IMR-90 (cell line): ENCODE results near the gene PMCH. TPM values are rescaled to one million over a fixed set of nuclear protein-coding genes. Genes with fewer than 3 reads are reported as not detected.

ENCODE experiments used
- ATAC-seq: fragments of 200-7000 bp; cut with Tn5 transposase; 2 replicates; pipeline ENCODE4 v1.9.1; 2020; ENCODE audit warnings: low read depth, mild to moderate bottlenecking, moderate library complexity
- BruUV-seq: library from RNA; stranded (reverse); fragments of 400-500 nt; replicated peaks from 2 replicates; lab custom pipeline; 2021; lab: Mats Ljungman, UMichigan
- CTCF ChIA-PET: fragments of 300-600 bp; formaldehyde crosslinking; extraction: SDS; loops from one replicate; lab custom pipeline; 2021; ENCODE audit warnings: antibody characterized with exemption; lab: Yijun Ruan, JAX
- POLR2A ChIA-PET: fragments of 300-600 bp; sonication (Branson Sonifier 250); formaldehyde crosslinking; loops from one replicate; lab custom pipeline; 2022; ENCODE audit warnings: antibody characterized with exemption; ENCODE audit not compliant: unreplicated experiment; lab: Charles Lee
- DNase-seq: peaks from one replicate; pipeline ENCODE4 v3.0.0; 2013
- H2AFZ ChIP-seq: replicated peaks from 2 replicates; pipeline ENCODE3; 2013; ENCODE audit warnings: low read length, mild to moderate bottlenecking; ENCODE audit not compliant: poor library complexity
- H2AK5ac ChIP-seq: 2 replicates; pipeline ENCODE4 v1.6.1; 2013; ENCODE audit warnings: low read depth, low read length, inconsistent platforms
- H2AK9ac ChIP-seq: replicated peaks from 2 replicates; pipeline ENCODE3; 2013; ENCODE audit warnings: mild to moderate bottlenecking, low read depth, low read length, moderate library complexity; ENCODE audit not compliant: poor library complexity
- H2BK120ac ChIP-seq: 2 replicates; pipeline ENCODE4 v1.6.1; 2013; ENCODE audit warnings: low read depth, low read length, inconsistent platforms
- H2BK15ac ChIP-seq: 3 replicates; pipeline ENCODE4 v1.6.1; 2013; ENCODE audit warnings: low read depth, low read length, inconsistent platforms
- H2BK20ac ChIP-seq: 2 replicates; pipeline ENCODE4 v1.6.1; 2013; ENCODE audit warnings: low read depth, mild to moderate bottlenecking, inconsistent platforms, low read length, moderate library complexity
- H2BK5ac ChIP-seq: 2 replicates; pipeline ENCODE4 v1.6.1; 2013; ENCODE audit warnings: mild to moderate bottlenecking, low read depth, low read length, inconsistent platforms; ENCODE audit not compliant: poor library complexity, severe bottlenecking
- H3K14ac ChIP-seq: replicated peaks from 2 replicates; pipeline ENCODE4 v1.6.1; 2013; ENCODE audit warnings: low read depth, low read length, inconsistent platforms
- H3K18ac ChIP-seq: 2 replicates; pipeline ENCODE4 v1.6.1; 2013; ENCODE audit warnings: low read depth, low read length, control low read depth
- H3K23ac ChIP-seq: 2 replicates; pipeline ENCODE4 v1.6.1; 2013; ENCODE audit warnings: low read depth, low read length, inconsistent platforms
- H3K27ac ChIP-seq: 2 replicates; pipeline ENCODE4 v1.5.1; 2013; ENCODE audit warnings: mild to moderate bottlenecking, control low read depth, low read length; ENCODE audit not compliant: insufficient read depth
- H3K27me3 ChIP-seq: 2 replicates; pipeline ENCODE4 v1.6.1; 2013; ENCODE audit warnings: low read length; ENCODE audit not compliant: control insufficient read depth, insufficient read depth
- H3K36me3 ChIP-seq: 2 replicates; pipeline ENCODE4 v1.6.1; 2013; ENCODE audit warnings: low read length, mixed read lengths; ENCODE audit not compliant: control insufficient read depth, insufficient read depth
- H3K4ac ChIP-seq: 2 replicates; pipeline ENCODE4 v1.6.1; 2013; ENCODE audit warnings: low read depth, low read length, inconsistent platforms
- H3K4me1 ChIP-seq: 2 replicates; pipeline ENCODE4 v1.6.1; 2013; ENCODE audit warnings: low read length, mixed read lengths; ENCODE audit not compliant: control insufficient read depth, insufficient read depth
- H3K4me2 ChIP-seq: 2 replicates; pipeline ENCODE4 v1.6.1; 2013; ENCODE audit warnings: low read depth, mild to moderate bottlenecking, control low read depth, low read length, moderate library complexity
- H3K4me3 ChIP-seq: 2 replicates; pipeline ENCODE4 v1.5.1; 2013; ENCODE audit warnings: low read depth, mild to moderate bottlenecking, control low read depth, low read length, moderate library complexity; ENCODE audit not compliant: insufficient read depth
- H3K56ac ChIP-seq: 2 replicates; pipeline ENCODE4 v1.6.1; 2013; ENCODE audit warnings: low read length, inconsistent platforms; ENCODE audit not compliant: insufficient read depth; ENCODE audit errors: extremely low read depth
- H3K79me1 ChIP-seq, 2 experiments: 2 replicates each; pipeline ENCODE4 v1.6.1; 2013; ENCODE audit warnings: low read length in 2 of 2, inconsistent platforms in 1 of 2, low read depth in 1 of 2
- H3K9ac ChIP-seq: 2 replicates; pipeline ENCODE4 v1.6.1; 2013; ENCODE audit warnings: low read depth, low read length, control low read depth
- H3K9me1 ChIP-seq: 2 replicates; pipeline ENCODE4 v1.6.1; 2013; ENCODE audit warnings: low read length, inconsistent platforms; ENCODE audit not compliant: insufficient read depth
- H3K9me3 ChIP-seq: 2 replicates; pipeline ENCODE4 v1.6.1; 2013; ENCODE audit warnings: low read length; ENCODE audit not compliant: control insufficient read depth, insufficient read depth
- H4K20me1 ChIP-seq: 2 replicates; pipeline ENCODE4 v1.6.1; 2013; ENCODE audit warnings: low read length, inconsistent platforms; ENCODE audit not compliant: insufficient read depth
- H4K5ac ChIP-seq: 2 replicates; pipeline ENCODE4 v1.6.1; 2013; ENCODE audit warnings: mild to moderate bottlenecking, low read depth, low read length, control low read depth
- H4K8ac ChIP-seq, 2 experiments: 2 replicates each; pipeline ENCODE4 v1.6.1; 2013; ENCODE audit warnings: low read depth in 2 of 2, low read length in 2 of 2, control low read depth in 1 of 2, inconsistent platforms in 1 of 2
- H4K91ac ChIP-seq: 2 replicates; pipeline ENCODE4 v1.6.1; 2013; ENCODE audit warnings: low read depth, low read length, inconsistent platforms; ENCODE audit not compliant: insufficient read depth
- CEBPB ChIP-seq: IDR thresholded peaks from 2 replicates; pipeline ENCODE4 v1.6.1; 2012; ENCODE audit warnings: low read depth, low read length, improper control_type of control experiment
- FOS ChIP-seq: fragments of 150-350 bp; IDR thresholded peaks from 2 replicates; pipeline ENCODE4 v1.6.1; 2016; ENCODE audit warnings: low read depth, low read length
- MXI1 ChIP-seq: IDR thresholded peaks from 2 replicates; pipeline ENCODE4 v1.6.1; 2012; ENCODE audit warnings: low read depth, mild to moderate bottlenecking, low read length, moderate library complexity, borderline replicate concordance
- NFE2L2 ChIP-seq: fragments of 150-350 bp; IDR thresholded peaks from 2 replicates; pipeline ENCODE4 v1.6.1; 2016; ENCODE audit warnings: low read depth, mild to moderate bottlenecking, low read length
- POLR2A ChIP-seq: IDR thresholded peaks from 2 replicates; pipeline ENCODE4 v1.6.1; 2012; ENCODE audit warnings: mild to moderate bottlenecking, low read depth, low read length
- RCOR1 ChIP-seq: IDR thresholded peaks from 2 replicates; pipeline ENCODE4 v1.6.1; 2012; ENCODE audit warnings: mild to moderate bottlenecking, low read length, improper control_type of control experiment; ENCODE audit not compliant: insufficient replicate concordance
- RFX5 ChIP-seq: IDR thresholded peaks from 2 replicates; pipeline ENCODE4 v1.8.0; 2012; ENCODE audit warnings: low read depth, mild to moderate bottlenecking, low read length, moderate library complexity
- WGBS, 2 experiments: methylation state at CpG; one replicate each; pipeline versions ENCODE4 v1.1.5 to v1.1.7; 2013; ENCODE audit warnings: missing lambda C conversion rate in 2 of 2; ENCODE audit not compliant: insufficient read length in 1 of 2; ENCODE audit errors: extremely low coverage in 2 of 2; 5-methylcytosine and 5-hydroxymethylcytosine counted together
- dilution Hi-C: fragments of 300-500 bp; cut with HindIII; formaldehyde crosslinking; loops from one replicate; pipeline ENCODE4 v1.14.3; 2018; ENCODE audit warnings: low sequenced_read_pairs; ENCODE audit not compliant: unreplicated experiment
- in situ Hi-C: fragments of 300-500 bp; cut with MboI; formaldehyde crosslinking; loops from 3 replicates; pipeline ENCODE4 v1.14.3; 2019; ENCODE audit warnings: low sequenced_read_pairs, inconsistent platforms, mixed read lengths
- intact Hi-C: fragments of 100-400 bp; cut with micrococcal nuclease; formaldehyde crosslinking; loops from 2 replicates; pipeline ENCODE4 v1.10.0; 2022
- polyA plus RNA-seq, 3 experiments: library from polyadenylated mRNA; depleted of rRNA; stranded (reverse); fragments of >200 nt; gene quantifications; 2 replicates each; pipeline ENCODE4 v1.2.3, GENCODE V29; 2012; ENCODE audit warnings: low replicate concordance in 1 of 3
- total RNA-seq: library from RNA; depleted of rRNA; stranded (reverse); fragments of >200 nt; gene quantifications from 2 replicates; pipeline ENCODE4 v1.2.3, GENCODE V29; 2012
- TF ChIP-seq, protein P1 (sequence below): fragments of 150-350 bp; IDR thresholded peaks from 2 replicates; pipeline ENCODE4 v1.6.1; 2017; ENCODE audit warnings: mild to moderate bottlenecking, antibody characterized with exemption, low read length, low read depth
- TF ChIP-seq, protein P2 (sequence below): fragments of 150-350 bp; IDR thresholded peaks from 2 replicates; pipeline ENCODE4 v1.6.1; 2016; ENCODE audit warnings: low read depth, mild to moderate bottlenecking, low read length, moderate library complexity, borderline replicate concordance

PMCH gene
- total and polyA plus RNA-seq, 2 of the 4 experiments (the other 2 are of a cell fraction) = not detected

DNA sequence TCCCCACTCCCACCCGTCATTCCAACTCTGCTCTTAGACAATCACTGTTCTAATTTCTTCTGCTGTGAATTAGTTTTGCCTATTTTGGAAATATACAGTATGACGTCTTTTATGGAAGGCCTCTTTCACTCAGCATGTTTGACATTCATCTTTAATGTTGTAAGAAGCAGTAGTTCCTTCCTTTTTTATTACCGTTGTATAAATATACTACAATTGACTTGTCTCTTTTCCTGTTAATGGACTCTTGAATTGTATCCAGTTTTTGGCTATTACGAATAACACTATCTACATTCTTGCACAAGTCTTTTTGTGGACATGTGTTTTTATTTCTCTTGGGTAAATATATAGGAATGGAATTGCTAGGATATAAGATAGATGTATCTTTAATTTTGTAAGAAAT is 4.9 kb upstream of the PMCH start:
- Histone ChIP-seq H2BK120ac (no peak overlapping the region), H4K5ac (no peak overlapping the region), H2AFZ (no peak overlapping the region), H3K9me3 (no peaks in the 10 kb centered on the region), H2BK5ac (no peak overlapping the region), H3K27ac (no peak overlapping the region), H3K4me3 (no peak overlapping the region), H3K9me1 (peaks cover 7% of the 10 kb centered on the region), H3K36me3 (no peaks in the 10 kb centered on the region), H4K91ac (no peak overlapping the region), H3K27me3 (no peaks in the 10 kb centered on the region), H3K23ac (no peak overlapping the region), H3K18ac (no peak overlapping the region), H3K4ac (no peak overlapping the region), H4K20me1 (no peaks in the 10 kb centered on the region), H2BK15ac (no peak overlapping the region), H3K9ac (no peak overlapping the region), H2BK20ac (no peak overlapping the region), H2AK9ac (no peak overlapping the region), H3K4me1 (no peaks in the 10 kb centered on the region), H3K79me1 (no peaks in the 10 kb centered on the region), H3K56ac (no peak overlapping the region), H3K4me2 (no peak overlapping the region), H4K8ac (no peak overlapping the region), H2AK5ac (no peak overlapping the region), H3K14ac (no peak overlapping the region)
- WGBS, 2 experiments = no CpG with 5 or more reads among the region's 4 CpGs
- TF ChIP-seq RFX5 (no peak), FOS (no peak), RCOR1 (no peak), MXI1 (no peak), CEBPB (no peak), POLR2A (no peak), NFE2L2 (no peak)
- TF ChIP-seq, protein P1, sequence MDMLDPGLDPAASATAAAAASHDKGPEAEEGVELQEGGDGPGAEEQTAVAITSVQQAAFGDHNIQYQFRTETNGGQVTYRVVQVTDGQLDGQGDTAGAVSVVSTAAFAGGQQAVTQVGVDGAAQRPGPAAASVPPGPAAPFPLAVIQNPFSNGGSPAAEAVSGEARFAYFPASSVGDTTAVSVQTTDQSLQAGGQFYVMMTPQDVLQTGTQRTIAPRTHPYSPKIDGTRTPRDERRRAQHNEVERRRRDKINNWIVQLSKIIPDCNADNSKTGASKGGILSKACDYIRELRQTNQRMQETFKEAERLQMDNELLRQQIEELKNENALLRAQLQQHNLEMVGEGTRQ = no peak
- TF ChIP-seq, protein P2, sequence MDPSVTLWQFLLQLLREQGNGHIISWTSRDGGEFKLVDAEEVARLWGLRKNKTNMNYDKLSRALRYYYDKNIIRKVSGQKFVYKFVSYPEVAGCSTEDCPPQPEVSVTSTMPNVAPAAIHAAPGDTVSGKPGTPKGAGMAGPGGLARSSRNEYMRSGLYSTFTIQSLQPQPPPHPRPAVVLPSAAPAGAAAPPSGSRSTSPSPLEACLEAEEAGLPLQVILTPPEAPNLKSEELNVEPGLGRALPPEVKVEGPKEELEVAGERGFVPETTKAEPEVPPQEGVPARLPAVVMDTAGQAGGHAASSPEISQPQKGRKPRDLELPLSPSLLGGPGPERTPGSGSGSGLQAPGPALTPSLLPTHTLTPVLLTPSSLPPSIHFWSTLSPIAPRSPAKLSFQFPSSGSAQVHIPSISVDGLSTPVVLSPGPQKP = no peak
- no TSS peak for BruUV-seq
- intact Hi-C loops (no loop called here), in situ Hi-C loops (no loop called here), dilution Hi-C loops (no loop called here)
- ChIA-PET CTCF (no interaction called here), POLR2A (no interaction called here)
- DNase-seq = no peak
- ATAC-seq = no peak
